ENCODE results near the gene HAPLN3. TPM values are rescaled to one million over a fixed set of nuclear protein-coding genes. Genes with fewer than 3 reads are reported as not detected.
A peak's percentile ranks its signal among the peaks of the same experiment; 100 is the strongest.

Gene HAPLN3
- total RNA-seq, 2 experiments from 2014 or later: 37.3 to 49.1 TPM

- H3K27me3 Mint-ChIP-seq: no peaks in the 10 kb centered on the region
- H3K4me1 Mint-ChIP-seq: peaks cover 16% of the 10 kb centered on the region
- DNase-seq: no peak
- no peaks in the 10 kb centered on the region for H3K36me3 Mint-ChIP-seq
- no peak for ATAC-seq
- CTCF ChIA-PET: interaction anchor here (2.3 to 5.2 kb wide), 2 partner anchors 14 to 109 kb away, joined by 10 to 59 read pairs; partner anchors contain the start of gene HAPLN3
- no peaks in the 10 kb centered on the region for H3K9me3 Mint-ChIP-seq (ENCODE audit: low read depth)
- H3K4me3 Mint-ChIP-seq: no peak overlapping the region
- no peak overlapping the region for H3K27ac Mint-ChIP-seq
Measured at GRCh38 chr15:88906551-88906950, 11.2 kb upstream of the HAPLN3 start.

- no peaks in the 10 kb centered on the region for H3K9me3 Mint-ChIP-seq (ENCODE audit: low read depth)
- no peaks in the 10 kb centered on the region for H3K36me3 Mint-ChIP-seq
- no peak for DNase-seq
- ATAC-seq: no peak
- H3K4me3 Mint-ChIP-seq: no peak overlapping the region
- no peaks in the 10 kb centered on the region for H3K27me3 Mint-ChIP-seq
- H3K4me1 Mint-ChIP-seq: peaks cover 16% of the 10 kb centered on the region
- H3K27ac Mint-ChIP-seq: no peak overlapping the region
- CTCF ChIA-PET: interaction anchor here (1.7 to 5.2 kb wide), 4 partner anchors 13 to 271 kb away, joined by 10 to 59 read pairs (median 18); partner anchors contain the start of gene HAPLN3
Measured at GRCh38 chr15:88906130-88906529, 10.8 kb upstream of the HAPLN3 start.

- Mint-ChIP-seq H3K27ac (no peak overlapping the region), H3K27me3 (no peaks in the 10 kb centered on the region), H3K4me3 (no peak overlapping the region), H3K36me3 (no peaks in the 10 kb centered on the region), H3K4me1 (peaks cover 16% of the 10 kb centered on the region), H3K9me3 (ENCODE audit: low read depth) (no peaks in the 10 kb centered on the region)
- no peak for ATAC-seq
- DNase-seq: no peak
- CTCF ChIA-PET: interaction anchor here (0.8 to 5.2 kb wide), 26 partner anchors 8 to 300 kb away, joined by 3 to 59 read pairs (median 6); partner anchors contain the start of genes ABHD2, HAPLN3 and MFGE8
Measured at GRCh38 chr15:88905576-88905975, 10.2 kb upstream of the HAPLN3 start.

GRCh38 chr15:88904624-88905327, 9.4 kb upstream of the HAPLN3 start:
- Mint-ChIP-seq H3K4me1 (peaks cover 16% of the 10 kb centered on the region), H3K27ac (peak overlapping the region; percentile 76), H3K27me3 (no peaks in the 10 kb centered on the region), H3K36me3 (no peaks in the 10 kb centered on the region), H3K9me3 (ENCODE audit: low read depth) (no peaks in the 10 kb centered on the region), H3K4me3 (no peak overlapping the region)
- CTCF ChIA-PET: interaction anchor here (0.6 to 5.2 kb wide), 55 partner anchors 8 to 454 kb away, joined by 3 to 59 read pairs (median 4); partner anchors contain the start of genes ABHD2, HAPLN3 and MFGE8
- DNase-seq (peak; percentile 94), ATAC-seq (peak; percentile 98)

GRCh38 chr15:88904257-88904623, 8.9 kb upstream of the HAPLN3 start:
- DNase-seq (no peak), ATAC-seq (peak; percentile 5)
- peak overlapping the region; percentile 76 for H3K27ac Mint-ChIP-seq
- CTCF ChIA-PET: interaction anchor here (0.6 to 5.2 kb wide), 48 partner anchors 8 to 454 kb away, joined by 3 to 59 read pairs (median 4); partner anchors contain the start of genes ABHD2, HAPLN3 and MFGE8
- H3K4me3 Mint-ChIP-seq: no peak overlapping the region
- H3K27me3 Mint-ChIP-seq: no peaks in the 10 kb centered on the region
- H3K4me1 Mint-ChIP-seq: peaks cover 16% of the 10 kb centered on the region
- H3K36me3 Mint-ChIP-seq: no peaks in the 10 kb centered on the region
- H3K9me3 Mint-ChIP-seq (ENCODE audit: low read depth): no peaks in the 10 kb centered on the region

- DNase-seq (no peak), ATAC-seq (no peak)
- CTCF ChIA-PET: interaction anchor here (1.8 to 5.2 kb wide), 3 partner anchors 10 to 278 kb away, joined by 6 to 59 read pairs (median 22); partner anchors contain the start of gene HAPLN3
- no peaks in the 10 kb centered on the region for H3K36me3 Mint-ChIP-seq
- no peak overlapping the region for H3K4me3 Mint-ChIP-seq
- H3K27ac Mint-ChIP-seq: no peak overlapping the region
- no peaks in the 10 kb centered on the region for H3K27me3 Mint-ChIP-seq
- H3K4me1 Mint-ChIP-seq: peaks cover 16% of the 10 kb centered on the region
- no peaks in the 10 kb centered on the region for H3K9me3 Mint-ChIP-seq (ENCODE audit: low read depth)
Measured at GRCh38 chr15:88902846-88903245, 7.5 kb upstream of the HAPLN3 start.

GRCh38 chr15:88902221-88902835, 7.0 kb upstream of the HAPLN3 start:
- Mint-ChIP-seq H3K9me3 (ENCODE audit: low read depth) (no peaks in the 10 kb centered on the region), H3K27ac (no peak overlapping the region), H3K4me1 (peaks cover 21% of the 10 kb centered on the region), H3K36me3 (no peaks in the 10 kb centered on the region), H3K27me3 (no peaks in the 10 kb centered on the region), H3K4me3 (no peak overlapping the region)
- CTCF ChIA-PET: interaction anchor here (1.8 to 5.2 kb wide), 2 partner anchors 10 to 278 kb away, joined by 6 to 59 read pairs; partner anchors contain the start of gene HAPLN3
- no peak for ATAC-seq
- DNase-seq: no peak

GRCh38 chr15:88901508-88902220, 6.3 kb upstream of the HAPLN3 start:
- DNase-seq: no peak
- Mint-ChIP-seq H3K4me3 (no peak overlapping the region), H3K27ac (no peak overlapping the region), H3K4me1 (peaks cover 28% of the 10 kb centered on the region), H3K9me3 (ENCODE audit: low read depth) (no peaks in the 10 kb centered on the region), H3K27me3 (no peaks in the 10 kb centered on the region), H3K36me3 (no peaks in the 10 kb centered on the region)
- no peak for ATAC-seq
- CTCF ChIA-PET: interaction anchor here (1.8 to 5.2 kb wide), 2 partner anchors 9 to 277 kb away, joined by 6 to 59 read pairs; partner anchors contain the start of gene HAPLN3

- peaks cover 30% of the 10 kb centered on the region for H3K4me1 Mint-ChIP-seq
- no peak for ATAC-seq
- H3K27me3 Mint-ChIP-seq: no peaks in the 10 kb centered on the region
- H3K4me3 Mint-ChIP-seq: no peak overlapping the region
- no peaks in the 10 kb centered on the region for H3K9me3 Mint-ChIP-seq (ENCODE audit: low read depth)
- no peak overlapping the region for H3K27ac Mint-ChIP-seq
- CTCF ChIA-PET: no interaction called here
- H3K36me3 Mint-ChIP-seq: no peaks in the 10 kb centered on the region
- DNase-seq: no peak
Measured at GRCh38 chr15:88900982-88901418, 5.7 kb upstream of the HAPLN3 start.

GRCh38 chr15:88900309-88900981, 5.1 kb upstream of the HAPLN3 start:
- CTCF ChIA-PET: no interaction called here
- Mint-ChIP-seq H3K36me3 (no peaks in the 10 kb centered on the region), H3K27ac (no peak overlapping the region), H3K4me3 (no peak overlapping the region), H3K27me3 (no peaks in the 10 kb centered on the region), H3K4me1 (peaks cover 34% of the 10 kb centered on the region), H3K9me3 (ENCODE audit: low read depth) (no peaks in the 10 kb centered on the region)
- no peak for DNase-seq
- no peak for ATAC-seq

- Mint-ChIP-seq H3K27ac (no peak overlapping the region), H3K9me3 (ENCODE audit: low read depth) (no peaks in the 10 kb centered on the region), H3K27me3 (no peaks in the 10 kb centered on the region), H3K4me3 (no peak overlapping the region), H3K36me3 (no peaks in the 10 kb centered on the region), H3K4me1 (peaks cover 26% of the 10 kb centered on the region)
- ATAC-seq (no peak), DNase-seq (no peak)
- CTCF ChIA-PET: no interaction called here
Measured at GRCh38 chr15:88899251-88899650, 3.9 kb upstream of the HAPLN3 start.

GRCh38 chr15:88898736-88899135, 3.4 kb upstream of the HAPLN3 start:
- H3K4me3 Mint-ChIP-seq: no peak overlapping the region
- DNase-seq (no peak), ATAC-seq (no peak)
- H3K36me3 Mint-ChIP-seq: no peaks in the 10 kb centered on the region
- H3K27ac Mint-ChIP-seq: no peak overlapping the region
- CTCF ChIA-PET: interaction anchor here (2.0 kb wide), 1 partner anchor 274 kb away, joined by 10 read pairs; no protein-coding TSS in a partner anchor
- H3K27me3 Mint-ChIP-seq: no peaks in the 10 kb centered on the region
- peaks cover 26% of the 10 kb centered on the region for H3K4me1 Mint-ChIP-seq
- H3K9me3 Mint-ChIP-seq (ENCODE audit: low read depth): no peaks in the 10 kb centered on the region
